ENCODE measurements around the gene DNAJA3.
"Not testable (repeated sequence)": the region's sequence is repeated elsewhere in the genome, so short reads cannot be mapped to it uniquely, and the experiment has no call there.

DNAJA3 gene

DNA sequence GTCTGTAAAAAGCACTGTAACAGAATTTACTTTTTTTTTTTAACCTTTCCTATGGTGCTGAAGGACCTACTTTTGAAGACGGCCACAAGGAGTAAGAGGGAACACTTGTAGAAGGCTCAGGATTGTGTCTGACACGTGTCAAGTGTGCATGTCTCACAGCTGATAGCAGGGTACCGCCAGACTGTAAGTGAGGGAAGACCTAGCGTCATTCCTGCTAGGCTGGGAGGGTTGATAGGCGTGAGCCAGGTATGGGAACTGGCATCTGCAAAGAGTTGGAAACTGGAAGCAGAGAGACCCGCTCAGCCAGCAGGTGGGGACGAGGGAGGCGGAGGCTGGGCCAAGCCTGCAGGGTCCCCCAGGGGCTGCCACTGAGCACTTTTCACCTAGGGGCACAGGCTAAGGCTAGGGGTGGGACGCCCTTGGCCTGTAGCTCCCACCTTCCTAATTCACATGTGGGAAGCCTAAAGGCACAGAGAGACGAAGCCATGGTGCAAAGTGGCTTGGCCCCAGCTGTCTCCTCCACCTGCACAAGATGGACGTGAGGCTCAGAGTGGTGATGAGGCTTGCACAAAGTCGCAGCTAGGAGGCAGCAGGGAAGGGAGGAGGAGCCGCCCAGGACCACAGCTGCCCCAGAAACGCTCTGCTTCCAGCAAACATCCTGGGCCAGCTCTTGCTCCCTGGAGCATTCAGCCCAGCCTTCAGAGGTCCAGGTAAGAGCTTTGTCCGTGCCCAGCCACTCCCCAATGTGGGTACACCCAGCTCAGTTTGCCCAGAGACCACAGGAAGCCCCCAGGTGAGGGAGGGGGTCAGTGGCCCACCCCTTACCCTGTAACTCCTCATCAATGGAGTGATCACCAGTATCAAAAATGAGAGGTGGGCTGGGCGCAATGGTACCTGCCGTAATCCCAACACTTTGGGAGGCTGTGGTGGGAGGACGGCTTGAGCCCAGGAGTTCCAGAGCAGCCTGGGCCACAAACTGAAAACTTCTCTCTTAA lies 35.1 kb upstream of the DNAJA3 start:
- peak overlapping the region in 3 of 11 experiments; percentile 6 to 30 (median 12); a peak in 2 of 22 replicates for H3K4me2 ChIP-seq
- peak overlapping the region in 3 of 11 experiments; percentile 11 to 62 (median 17); a peak in 2 of 22 replicates for H3K9ac ChIP-seq
- H3K36me3 ChIP-seq, result peaks cover 68 to 100% (median 96%) of the 10 kb centered on the region in 11 experiments
- H3K9me3 ChIP-seq (replicated peaks in 1 of 11), result no peaks in the 10 kb centered on the region
- no peak overlapping the region for H3K27ac ChIP-seq
- H3K4me1 ChIP-seq, result peaks cover 36 to 96% (median 81%) of the 10 kb centered on the region in 10 experiments
- no peaks in the 10 kb centered on the region for H3K27me3 ChIP-seq
- no peak for TF ChIP-seq Cebpa-rat (IDR thresholded peaks at IDR 0.05)
- peaks cover 54 to 100% (median 89%) of the 10 kb centered on the region in 11 experiments for H4K20me1 ChIP-seq
- H3K4me3 ChIP-seq, result no peak overlapping the region

DNA sequence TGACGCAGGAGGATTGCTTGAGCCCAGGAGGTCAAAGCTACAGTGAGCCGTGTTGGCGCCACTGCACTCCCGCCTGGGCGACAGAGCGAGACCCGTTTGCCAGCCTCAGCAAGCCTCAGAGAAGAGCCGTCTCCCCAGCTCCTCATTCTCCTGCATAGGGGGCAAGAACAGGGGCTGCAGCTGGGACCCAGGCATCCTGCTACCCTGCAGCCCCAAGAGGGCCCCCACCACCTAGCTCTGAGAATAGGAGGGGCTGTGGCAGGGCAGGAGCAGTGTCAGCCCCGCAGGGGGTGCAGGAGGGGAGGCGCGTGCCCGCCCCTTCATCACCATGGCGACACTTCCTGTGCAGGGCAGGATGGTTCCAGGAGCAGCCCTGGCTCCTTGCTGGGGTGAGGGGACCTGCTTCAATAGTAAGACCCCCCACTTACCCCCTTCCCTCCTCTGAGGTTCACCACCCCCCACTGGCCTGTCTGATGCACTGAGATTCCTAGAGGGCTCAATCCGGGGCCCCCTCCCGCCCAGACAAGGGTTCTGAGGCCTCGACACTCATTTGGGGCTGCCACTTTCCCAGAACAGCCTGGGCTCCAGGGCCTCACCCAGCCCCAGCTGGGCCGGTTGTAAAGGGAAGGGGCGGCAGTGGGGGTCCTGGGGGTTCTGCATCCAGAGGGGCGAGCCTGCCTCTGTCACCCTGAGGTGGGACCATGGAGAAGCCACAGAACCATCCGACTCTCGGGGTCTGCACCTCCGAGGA lies 33.9 kb upstream of the DNAJA3 start:
- H3K4me1 ChIP-seq, result peaks cover 41 to 96% (median 73%) of the 10 kb centered on the region in 10 experiments
- peak overlapping the region in 2 of 11 experiments; percentile 20 to 22; a peak in 3 of 22 replicates for H3K27ac ChIP-seq

DNA sequence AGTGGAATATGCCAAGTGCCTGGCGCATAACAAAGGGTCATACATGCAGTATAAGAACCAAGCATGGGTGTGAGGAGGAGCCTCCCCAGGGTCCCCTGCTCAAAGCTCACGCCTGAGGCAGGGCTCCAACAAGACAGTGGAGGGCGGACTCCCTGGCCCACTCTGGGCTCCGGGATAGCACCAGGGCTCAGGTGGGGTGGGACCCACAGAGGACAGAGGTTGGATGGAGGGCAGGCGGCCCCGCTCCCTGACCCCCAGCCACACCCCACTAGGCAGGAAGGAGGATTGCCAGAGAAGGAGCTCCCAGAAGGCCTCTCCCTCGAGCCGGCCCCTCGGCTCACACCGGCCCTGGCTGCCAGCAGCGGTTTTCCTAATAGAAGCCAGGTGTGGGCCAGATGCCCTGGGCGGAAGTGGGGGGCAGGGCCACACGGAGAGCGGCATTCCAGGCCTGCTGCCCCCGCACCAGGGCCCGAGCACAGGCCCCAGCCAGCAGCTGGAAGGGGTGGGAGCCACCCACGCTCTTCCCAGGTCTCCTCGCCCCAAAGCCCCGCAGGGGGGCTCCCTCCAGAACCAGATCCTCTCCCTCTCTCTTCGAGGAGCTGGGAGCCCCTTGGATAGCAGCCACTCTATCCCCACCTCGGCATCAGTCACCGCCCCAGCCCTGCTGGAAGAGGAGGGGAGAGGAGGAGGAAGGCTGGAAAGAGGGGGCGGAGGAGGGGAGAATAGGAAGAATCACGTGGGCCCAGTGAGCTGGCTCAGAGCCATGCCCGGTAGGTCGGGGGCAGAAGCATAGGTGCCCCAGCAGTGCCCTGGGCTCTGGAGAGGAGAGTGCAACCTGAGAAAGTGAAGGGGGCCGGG lies 33.1 kb upstream of the DNAJA3 start:
- peak overlapping the region in 9 of 11 experiments; percentile 48 to 76 (median 62); a peak in 18 of 22 replicates for H3K4me2 ChIP-seq
- no peaks in the 10 kb centered on the region for H3K9me3 ChIP-seq (replicated peaks in 1 of 11)
- H3K4me1 ChIP-seq, result peaks cover 40 to 90% (median 69%) of the 10 kb centered on the region in 10 experiments
- H3K27me3 ChIP-seq, result no peaks in the 10 kb centered on the region
- H3K9ac ChIP-seq, result peak overlapping the region in 9 of 11 experiments; percentile 2 to 29 (median 19); a peak in 10 of 22 replicates
- no peak overlapping the region for H3K4me3 ChIP-seq
- no peak for TF ChIP-seq Cebpa-rat (IDR thresholded peaks at IDR 0.05)
- H3K36me3 ChIP-seq, result peaks cover 73 to 99% (median 91%) of the 10 kb centered on the region in 11 experiments
- peak overlapping the region in 5 of 11 experiments; percentile 6 to 22 (median 15); a peak in 3 of 22 replicates for H3K27ac ChIP-seq
- peaks cover 53 to 100% (median 86%) of the 10 kb centered on the region in 11 experiments for H4K20me1 ChIP-seq

More for the DNA sequence above, 33.9 kb upstream of the DNAJA3 start:
- Histone ChIP-seq H3K36me3 (peaks cover 69 to 99% (median 91%) of the 10 kb centered on the region in 11 experiments), H4K20me1 (peaks cover 53 to 100% (median 86%) of the 10 kb centered on the region in 11 experiments), H3K4me3 (no peak overlapping the region), H3K27me3 (no peaks in the 10 kb centered on the region), H3K4me2 (peak overlapping the region in 9 of 11 experiments; percentile 48 to 76 (median 62); a peak in 18 of 22 replicates), H3K9ac (peak overlapping the region in 4 of 11 experiments; percentile 5 to 23 (median 17); a peak in 5 of 22 replicates), H3K9me3 (replicated peaks in 1 of 11) (no peaks in the 10 kb centered on the region)
- no peak for TF ChIP-seq Cebpa-rat (IDR thresholded peaks at IDR 0.05)

GRCh38 chr16:4393240-4393600 lies 32.4 kb upstream of the DNAJA3 start:
- peaks cover 73 to 99% (median 91%) of the 10 kb centered on the region in 11 experiments for H3K36me3 ChIP-seq
- no peaks in the 10 kb centered on the region for H3K27me3 ChIP-seq
- H3K27ac ChIP-seq, result peak overlapping the region in 2 of 11 experiments; percentile 15 to 22; a peak in 2 of 22 replicates
- peak overlapping the region in 6 of 11 experiments; percentile 2 to 76 (median 62); a peak in 4 of 22 replicates for H3K4me2 ChIP-seq
- peak overlapping the region in 6 of 11 experiments; percentile 14 to 29 (median 21); a peak in 6 of 22 replicates for H3K9ac ChIP-seq
- peaks cover 40 to 84% (median 69%) of the 10 kb centered on the region in 10 experiments for H3K4me1 ChIP-seq
- H3K9me3 ChIP-seq (replicated peaks in 1 of 11), result no peaks in the 10 kb centered on the region
- no peak for TF ChIP-seq Cebpa-rat (IDR thresholded peaks at IDR 0.05)
- H3K4me3 ChIP-seq, result no peak overlapping the region
- peaks cover 51 to 100% (median 82%) of the 10 kb centered on the region in 11 experiments for H4K20me1 ChIP-seq

- not testable (repeated sequence) for H3K9me3 ChIP-seq (replicated peaks in 1 of 11); H3K4me3 ChIP-seq; H3K27me3 ChIP-seq
- Histone ChIP-seq H3K36me3 (peaks cover 73 to 99% (median 91%) of the 10 kb centered on the region in 11 experiments), H3K9ac (peak overlapping the region in 1 of 11 experiments; percentile 29; a peak in 2 of 22 replicates), H3K4me2 (peak overlapping the region in 5 of 11 experiments; percentile 2 to 84 (median 76); a peak in 8 of 22 replicates), H4K20me1 (peaks cover 49 to 100% (median 80%) of the 10 kb centered on the region in 11 experiments), H3K27ac (0 out of 22 replicates have a peak overlapping the region, but pooled peaks of 1 of the 11 experiments have one; percentile 28), H3K4me1 (peaks cover 38 to 82% (median 69%) of the 10 kb centered on the region in 10 experiments)
Measured at GRCh38 chr16:4393850-4394249, 31.8 kb upstream of the DNAJA3 start.

GRCh38 chr16:4395055-4395726 lies 30.5 kb upstream of the DNAJA3 start:
- Histone ChIP-seq H3K36me3 (peaks cover 73 to 99% (median 86%) of the 10 kb centered on the region in 11 experiments), H3K4me3 (no peak overlapping the region; a peak in 1 of 20 replicates), H3K27ac (peak overlapping the region in 9 of 11 experiments; percentile 11 to 48 (median 28); a peak in 8 of 22 replicates), H3K4me1 (peaks cover 40 to 82% (median 56%) of the 10 kb centered on the region in 10 experiments), H3K9ac (peak overlapping the region in 10 of 11 experiments; percentile 28 to 66 (median 48); a peak in 20 of 22 replicates), H3K27me3 (no peaks in the 10 kb centered on the region), H3K4me2 (peak overlapping the region; percentile 49 to 85 (median 81)), H3K9me3 (replicated peaks in 1 of 11) (no peaks in the 10 kb centered on the region), H4K20me1 (peaks cover 47 to 100% (median 75%) of the 10 kb centered on the region in 11 experiments)
- TF ChIP-seq Cebpa-rat (IDR thresholded peaks at IDR 0.05), result no peak

All from BLaER1 treated with 17β-estradiol and CSF1 and Interleukin-3, amounts not matched to agents 10 nM and 100 nM (cell line).